Brain microvascular endothelial cell (primary cell): ENCODE measurements around the gene JAG2.

Source experiments
- DNase-seq: peaks from one replicate; pipeline ENCODE4 v3.0.0-alpha.2; 2020
- H3K27ac ChIP-seq: fragments of 250-450 bp; sonication (Bioruptor Pico); 2 replicates; pipeline ENCODE4 v1.5.1; 2020; ENCODE audit warnings: mild to moderate bottlenecking, moderate library complexity
- H3K27me3 ChIP-seq: fragments of 250-450 bp; sonication (Bioruptor Pico); replicated peaks from 2 replicates; pipeline ENCODE4 v1.5.1; 2020; ENCODE audit warnings: mild to moderate bottlenecking
- H3K36me3 ChIP-seq: fragments of 250-450 bp; sonication (Bioruptor Pico); replicated peaks from 2 replicates; pipeline ENCODE4 v1.5.1; 2020; ENCODE audit warnings: mild to moderate bottlenecking
- H3K4me3 ChIP-seq: 2 replicates; pipeline ENCODE4 v1.5.1; 2011; ENCODE audit warnings: low read depth, mild to moderate bottlenecking, control low read depth, low read length, moderate library complexity
- in situ Hi-C: cut with HindIII; loops from 2 replicates; pipeline ENCODE4 v1.10.0; 2017; ENCODE audit warnings: low sequenced_read_pairs, low pct_ligation_motif_present
- TF ChIP-seq, protein P1 (sequence below): IDR thresholded peaks from 2 replicates; pipeline ENCODE4 v1.5.1; 2011; ENCODE audit warnings: low read depth, mild to moderate bottlenecking, moderate library complexity, low read length, control low read depth, inconsistent platforms; ENCODE audit errors: missing control alignments

The JAG2 gene

DNA sequence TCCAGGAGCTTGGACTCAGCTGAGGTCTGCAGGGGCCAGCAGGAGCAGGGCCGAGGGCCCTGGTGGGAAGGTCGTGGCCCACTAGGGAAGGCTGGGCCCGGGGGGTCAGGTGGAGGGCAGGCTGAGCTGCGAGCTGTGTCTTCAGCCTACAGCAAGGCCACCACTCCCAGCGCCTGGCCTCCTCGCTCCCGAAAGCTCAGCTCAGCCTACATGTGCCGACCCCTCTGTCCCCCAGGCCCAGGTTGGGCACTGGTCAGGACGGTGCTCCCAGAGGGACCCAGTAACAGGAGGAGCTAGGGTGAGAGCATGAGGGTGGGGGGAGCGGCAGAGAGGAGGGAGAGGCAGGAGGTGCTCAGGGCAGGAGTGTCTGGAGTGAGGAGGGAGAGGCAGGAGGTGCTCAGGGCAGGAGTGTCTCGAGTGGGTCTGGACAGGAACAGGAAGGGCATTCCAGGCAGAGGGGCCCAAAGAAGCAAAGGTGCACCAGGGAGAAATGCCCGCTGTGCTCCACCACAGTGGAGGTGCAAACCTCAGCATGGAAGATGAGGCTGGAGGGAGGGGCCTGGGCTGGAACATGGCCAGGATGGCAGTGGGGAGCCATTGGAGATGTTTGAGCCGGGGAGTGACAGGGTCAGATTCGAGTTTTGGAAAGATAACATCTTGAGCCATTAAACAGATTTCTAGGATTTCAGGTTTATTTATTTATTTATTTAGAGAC, 74.2 kb downstream of the JAG2 start:
- TF ChIP-seq, protein P1, sequence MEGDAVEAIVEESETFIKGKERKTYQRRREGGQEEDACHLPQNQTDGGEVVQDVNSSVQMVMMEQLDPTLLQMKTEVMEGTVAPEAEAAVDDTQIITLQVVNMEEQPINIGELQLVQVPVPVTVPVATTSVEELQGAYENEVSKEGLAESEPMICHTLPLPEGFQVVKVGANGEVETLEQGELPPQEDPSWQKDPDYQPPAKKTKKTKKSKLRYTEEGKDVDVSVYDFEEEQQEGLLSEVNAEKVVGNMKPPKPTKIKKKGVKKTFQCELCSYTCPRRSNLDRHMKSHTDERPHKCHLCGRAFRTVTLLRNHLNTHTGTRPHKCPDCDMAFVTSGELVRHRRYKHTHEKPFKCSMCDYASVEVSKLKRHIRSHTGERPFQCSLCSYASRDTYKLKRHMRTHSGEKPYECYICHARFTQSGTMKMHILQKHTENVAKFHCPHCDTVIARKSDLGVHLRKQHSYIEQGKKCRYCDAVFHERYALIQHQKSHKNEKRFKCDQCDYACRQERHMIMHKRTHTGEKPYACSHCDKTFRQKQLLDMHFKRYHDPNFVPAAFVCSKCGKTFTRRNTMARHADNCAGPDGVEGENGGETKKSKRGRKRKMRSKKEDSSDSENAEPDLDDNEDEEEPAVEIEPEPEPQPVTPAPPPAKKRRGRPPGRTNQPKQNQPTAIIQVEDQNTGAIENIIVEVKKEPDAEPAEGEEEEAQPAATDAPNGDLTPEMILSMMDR = no peak
- no peaks in the 10 kb centered on the region for H3K27me3 ChIP-seq
- in situ Hi-C loops = no loop called here
- no peak for DNase-seq
- H3K4me3 ChIP-seq = peak overlapping the region; percentile 59
- no peak overlapping the region for H3K27ac ChIP-seq
- H3K36me3 ChIP-seq = no peaks in the 10 kb centered on the region

DNA sequence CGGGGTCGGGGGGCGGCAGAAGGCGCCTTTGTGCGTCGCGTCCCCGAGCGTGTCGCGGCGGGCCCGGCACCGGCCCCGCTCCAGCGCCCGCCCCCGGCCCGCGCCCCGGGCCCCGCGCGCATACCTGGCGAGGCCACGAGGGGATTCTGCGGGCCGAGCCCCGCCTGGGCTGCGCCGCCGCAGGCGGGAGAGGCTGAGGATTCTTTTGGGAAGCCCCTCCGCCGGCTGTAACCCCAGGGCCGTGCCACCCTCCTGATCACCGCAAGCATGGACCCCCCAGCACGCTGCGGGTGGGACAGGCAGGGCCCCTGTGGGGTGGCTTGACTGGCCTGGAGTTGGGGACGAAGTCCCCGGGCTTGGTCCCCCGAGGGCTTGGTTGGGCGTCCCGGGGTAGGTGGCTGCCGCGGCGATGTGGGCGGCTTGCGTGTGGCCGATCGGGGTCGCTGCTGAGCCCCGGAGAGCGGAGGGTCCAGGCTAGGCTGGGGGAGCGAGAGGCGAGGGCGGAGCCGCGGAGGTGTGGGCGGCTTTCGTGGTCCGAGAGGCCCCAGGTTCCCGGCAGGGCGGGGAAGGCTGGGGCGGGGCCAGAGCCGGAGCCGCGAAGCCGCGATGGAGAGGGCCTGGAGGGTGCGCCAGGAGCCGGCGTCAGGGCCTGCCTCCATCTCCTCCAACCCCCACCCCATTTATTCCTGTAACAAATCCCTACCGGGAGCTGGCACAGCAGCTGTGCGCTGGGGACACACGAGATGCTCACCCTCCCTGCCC, 75.0 kb downstream of the JAG2 start:
- Histone ChIP-seq H3K27ac (no peak overlapping the region), H3K27me3 (no peaks in the 10 kb centered on the region), H3K36me3 (no peaks in the 10 kb centered on the region), H3K4me3 (peak overlapping the region; percentile 59)
- in situ Hi-C loops = no loop called here
- DNase-seq = peak; percentile 54
- TF ChIP-seq, protein P1 = peak; percentile 59

DNA sequence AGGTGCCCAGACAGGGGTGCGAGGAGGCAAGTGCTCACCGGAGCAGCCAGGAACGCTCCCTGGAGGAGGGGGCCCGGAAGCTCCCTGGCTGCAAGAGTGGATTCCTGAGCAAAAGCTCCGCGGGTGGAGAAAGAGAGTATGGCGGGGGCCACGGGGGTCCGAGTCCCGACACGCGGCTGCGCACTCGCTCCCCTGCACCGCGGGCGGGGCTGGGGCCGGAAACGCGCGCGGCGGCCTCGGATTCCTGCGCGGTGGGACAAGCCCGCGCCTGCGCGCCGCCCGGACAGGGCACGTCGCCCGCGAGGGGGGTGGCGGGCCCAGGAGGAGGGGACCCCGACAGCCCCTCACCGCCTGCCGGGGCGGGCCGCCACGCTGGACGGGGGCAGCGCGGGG, 75.5 kb downstream of the JAG2 start:
- Histone ChIP-seq H3K36me3 (no peaks in the 10 kb centered on the region), H3K27me3 (no peaks in the 10 kb centered on the region), H3K4me3 (peak overlapping the region; percentile 45), H3K27ac (no peak overlapping the region)
- peak; percentile 12 for DNase-seq
- TF ChIP-seq, protein P1 = no peak
- in situ Hi-C loops = no loop called here

DNA sequence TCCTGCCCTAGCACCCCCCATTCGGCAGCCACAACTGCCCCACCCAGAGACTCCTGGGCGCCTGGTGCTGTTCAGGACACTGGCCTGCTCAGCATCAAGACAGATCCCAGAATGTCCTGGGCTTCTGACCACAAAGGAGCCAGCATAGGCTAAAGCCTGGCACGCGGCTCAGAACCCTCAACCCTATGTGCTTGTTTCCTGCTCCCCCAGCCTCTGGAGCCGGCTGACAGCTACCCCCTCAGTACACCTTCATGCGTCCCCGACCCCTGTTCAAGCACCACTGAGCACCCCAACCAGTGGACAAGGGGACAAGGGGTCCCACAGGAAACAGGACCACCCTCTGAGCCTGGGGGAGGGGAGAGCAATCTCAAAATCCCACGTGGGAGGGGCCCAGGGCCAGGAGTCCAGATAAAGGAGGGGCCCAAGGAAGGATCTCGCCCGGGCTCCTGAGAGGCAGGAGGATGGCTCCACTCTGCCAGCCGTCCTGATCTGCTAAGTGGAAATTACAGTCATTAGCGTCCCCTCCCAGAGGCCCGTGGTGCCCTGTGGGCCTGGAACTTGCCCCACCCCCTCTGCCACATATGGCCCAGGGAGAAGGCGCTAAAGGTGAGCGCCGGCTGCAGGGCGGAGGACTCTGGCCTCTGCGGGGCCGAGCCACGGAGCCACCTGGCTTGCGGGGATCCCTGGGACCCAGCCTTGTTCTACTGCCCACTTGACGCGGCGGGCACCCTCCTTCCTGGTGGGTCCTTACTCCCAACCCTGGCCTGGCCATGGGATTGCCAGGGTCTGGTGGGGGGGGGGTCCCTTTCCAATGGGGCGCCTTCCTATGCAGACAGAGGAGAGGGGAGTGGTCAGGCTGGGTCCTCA, 76.2 kb downstream of the JAG2 start:
- DNase-seq = no peak
- Histone ChIP-seq H3K36me3 (no peaks in the 10 kb centered on the region), H3K4me3 (peak overlapping the region; percentile 45), H3K27me3 (no peaks in the 10 kb centered on the region), H3K27ac (no peak overlapping the region)
- TF ChIP-seq, protein P1 = no peak
- in situ Hi-C loops = no loop called here

DNA sequence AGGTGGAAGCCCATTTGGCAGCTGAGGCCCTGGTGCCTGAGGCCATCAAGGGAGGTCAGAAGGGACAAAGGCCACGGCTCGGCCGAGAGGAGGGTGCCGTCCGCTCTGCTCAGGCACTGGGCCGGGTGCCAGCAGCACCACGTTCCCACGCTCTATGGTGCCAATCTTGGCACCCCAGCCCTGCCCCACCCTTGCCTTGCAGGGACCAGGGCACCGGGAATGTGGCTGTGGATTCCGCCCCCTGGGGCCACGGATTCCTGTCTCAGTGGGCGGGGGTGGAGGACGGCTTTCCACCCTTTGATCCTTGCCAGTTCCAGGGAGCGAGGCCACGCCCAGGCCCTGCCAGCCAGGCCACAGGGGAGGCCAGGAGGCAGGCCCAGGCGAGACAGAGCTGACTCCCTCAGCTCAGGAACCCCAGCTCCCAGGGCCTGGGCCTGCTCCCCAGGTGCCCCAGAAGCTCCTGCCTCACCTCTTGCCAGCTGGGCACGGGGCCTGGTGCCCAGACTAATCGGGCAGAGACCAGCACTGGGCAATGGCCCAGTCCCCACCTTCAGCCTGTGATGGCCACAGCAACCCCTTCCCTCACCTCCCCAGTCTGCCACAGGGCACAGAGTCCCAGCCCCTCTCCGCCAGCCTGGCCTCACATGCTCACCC, 76.9 kb downstream of the JAG2 start:
- TF ChIP-seq, protein P1 = no peak

More for the DNA sequence above, 76.9 kb downstream of the JAG2 start:
- Histone ChIP-seq H3K36me3 (no peaks in the 10 kb centered on the region), H3K4me3 (no peak overlapping the region), H3K27me3 (no peaks in the 10 kb centered on the region), H3K27ac (no peak overlapping the region)
- no peak for DNase-seq
- in situ Hi-C loops = no loop called here
